ENCODE data around the gene MRGPRG. TPM values are rescaled to one million over a fixed set of nuclear protein-coding genes. Genes with fewer than 3 reads are reported as not detected.

MRGPRG gene
- total RNA-seq, 2 donors from 2014 or later = not detected

DNA sequence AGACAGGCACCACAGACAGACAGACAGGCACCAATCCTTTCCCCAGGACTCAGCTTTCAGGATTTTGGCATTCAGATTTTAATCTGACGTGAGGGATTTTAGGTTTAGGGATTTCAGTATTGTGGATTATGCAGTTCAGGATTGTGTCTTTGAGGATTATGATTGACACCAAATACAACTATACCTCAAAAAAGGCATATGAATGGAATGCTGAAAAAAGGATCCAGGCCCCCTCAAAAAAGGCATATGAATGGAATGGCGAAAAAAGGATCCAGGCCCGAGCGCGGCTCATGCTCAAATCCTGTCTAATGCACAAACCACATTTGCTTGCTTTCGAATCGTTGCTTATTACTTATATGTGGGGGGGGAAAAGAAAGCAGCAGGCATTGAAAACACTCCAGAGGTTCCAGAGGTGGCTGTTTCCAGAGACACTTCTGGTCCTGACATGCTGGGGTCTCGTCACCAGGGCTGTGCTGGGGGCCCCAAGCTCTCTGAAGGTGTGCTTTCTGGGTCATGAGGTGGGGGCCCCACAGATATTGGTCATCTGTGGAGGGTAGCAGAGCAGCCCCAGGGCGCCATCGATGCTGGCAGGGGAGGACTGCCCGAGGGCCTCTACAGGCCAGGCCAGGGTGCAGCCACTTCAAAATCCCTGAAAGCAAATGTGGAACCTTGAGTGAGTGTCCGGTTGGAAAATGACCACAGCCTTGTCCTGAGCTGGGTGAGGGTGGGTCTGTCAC lies 36.7 kb downstream of the MRGPRG start:
- H3K4me1 Mint-ChIP-seq = no peaks in the 10 kb centered on the region
- 95 to 96% methylated on average over 6 to 12 of the region's 12 CpGs for WGBS, 2 experiments (ENCODE audit: insufficient coverage in 1 of 2, insufficient read length in 1 of 2)
- H3K36me3 Mint-ChIP-seq (ENCODE audit: low read depth) = no peaks in the 10 kb centered on the region
- H3K4me1 ChIP-seq (ENCODE audit: control insufficient read depth, insufficient read depth, low read length) = no peaks in the 10 kb centered on the region
- no peak overlapping the region for H3K4me3 Mint-ChIP-seq
- no peak overlapping the region for H3K4me3 ChIP-seq (ENCODE audit: low read length)
- TF ChIP-seq, protein P1, sequence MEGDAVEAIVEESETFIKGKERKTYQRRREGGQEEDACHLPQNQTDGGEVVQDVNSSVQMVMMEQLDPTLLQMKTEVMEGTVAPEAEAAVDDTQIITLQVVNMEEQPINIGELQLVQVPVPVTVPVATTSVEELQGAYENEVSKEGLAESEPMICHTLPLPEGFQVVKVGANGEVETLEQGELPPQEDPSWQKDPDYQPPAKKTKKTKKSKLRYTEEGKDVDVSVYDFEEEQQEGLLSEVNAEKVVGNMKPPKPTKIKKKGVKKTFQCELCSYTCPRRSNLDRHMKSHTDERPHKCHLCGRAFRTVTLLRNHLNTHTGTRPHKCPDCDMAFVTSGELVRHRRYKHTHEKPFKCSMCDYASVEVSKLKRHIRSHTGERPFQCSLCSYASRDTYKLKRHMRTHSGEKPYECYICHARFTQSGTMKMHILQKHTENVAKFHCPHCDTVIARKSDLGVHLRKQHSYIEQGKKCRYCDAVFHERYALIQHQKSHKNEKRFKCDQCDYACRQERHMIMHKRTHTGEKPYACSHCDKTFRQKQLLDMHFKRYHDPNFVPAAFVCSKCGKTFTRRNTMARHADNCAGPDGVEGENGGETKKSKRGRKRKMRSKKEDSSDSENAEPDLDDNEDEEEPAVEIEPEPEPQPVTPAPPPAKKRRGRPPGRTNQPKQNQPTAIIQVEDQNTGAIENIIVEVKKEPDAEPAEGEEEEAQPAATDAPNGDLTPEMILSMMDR (conservative IDR thresholded peaks at IDR 0.05) = no peak
- peaks cover 10% of the 10 kb centered on the region for H3K9me3 Mint-ChIP-seq
- no peak overlapping the region for H3K9ac ChIP-seq (ENCODE audit: extremely low read depth, low read length, poor library complexity, severe bottlenecking)
- DNase-seq = no peak
- H3K27ac ChIP-seq (ENCODE audit: low read depth, low read length) = no peak overlapping the region
- H3K27ac Mint-ChIP-seq = no peak overlapping the region
- peaks cover 5% of the 10 kb centered on the region for H3K27me3 ChIP-seq (ENCODE audit: control insufficient read depth, insufficient read depth, low read length, poor library complexity, severe bottlenecking)
- peaks cover 47% of the 10 kb centered on the region for H3K27me3 Mint-ChIP-seq (ENCODE audit: insufficient read depth)
- peaks cover 5% of the 10 kb centered on the region for H3K9me3 ChIP-seq (ENCODE audit: control insufficient read depth, low read length)
- H3K36me3 ChIP-seq (ENCODE audit: control insufficient read depth, insufficient read depth, low read length) = no peaks in the 10 kb centered on the region

DNA sequence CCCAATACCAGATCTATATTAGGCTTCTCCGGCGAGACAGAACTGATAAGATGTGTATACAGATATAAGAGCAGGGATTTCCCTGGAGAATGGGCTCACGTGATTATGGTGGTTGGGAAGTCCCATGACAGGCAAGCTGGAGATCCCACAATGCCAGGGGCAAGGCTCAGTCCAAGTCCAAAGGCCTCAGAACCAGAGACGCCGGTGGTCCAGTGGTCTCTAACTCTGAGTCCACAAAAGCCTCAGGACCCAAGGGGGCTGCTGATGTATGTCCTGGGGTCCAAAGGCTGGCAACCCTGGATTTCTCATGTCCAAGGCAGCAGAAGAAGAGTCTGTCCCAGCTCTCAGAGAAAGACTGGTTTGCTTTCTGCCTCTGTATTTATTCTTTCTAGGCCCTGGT lies 37.7 kb downstream of the MRGPRG start:
- Histone ChIP-seq H3K27ac (ENCODE audit: low read depth, low read length) (no peak overlapping the region), H3K9ac (ENCODE audit: extremely low read depth, low read length, poor library complexity, severe bottlenecking) (no peak overlapping the region), H3K27me3 (ENCODE audit: control insufficient read depth, insufficient read depth, low read length, poor library complexity, severe bottlenecking) (peaks cover 5% of the 10 kb centered on the region), H3K4me3 (ENCODE audit: low read length) (no peak overlapping the region), H3K4me1 (ENCODE audit: control insufficient read depth, insufficient read depth, low read length) (no peaks in the 10 kb centered on the region), H3K36me3 (ENCODE audit: control insufficient read depth, insufficient read depth, low read length) (no peaks in the 10 kb centered on the region), H3K9me3 (ENCODE audit: control insufficient read depth, low read length) (peaks cover 15% of the 10 kb centered on the region)
- no peak overlapping the region for H3K27ac Mint-ChIP-seq
- no peak for DNase-seq
- TF ChIP-seq, protein P1 (conservative IDR thresholded peaks at IDR 0.05) = no peak
- H3K27me3 Mint-ChIP-seq (ENCODE audit: insufficient read depth) = peaks cover 48% of the 10 kb centered on the region
- H3K9me3 Mint-ChIP-seq = peaks cover 20% of the 10 kb centered on the region
- no peaks in the 10 kb centered on the region for H3K36me3 Mint-ChIP-seq (ENCODE audit: low read depth)
- no peak overlapping the region for H3K4me3 Mint-ChIP-seq
- no peaks in the 10 kb centered on the region for H3K4me1 Mint-ChIP-seq
- WGBS, 2 experiments (ENCODE audit: insufficient coverage in 1 of 2, insufficient read length in 1 of 2) = 94 to 100% methylated on average over 3 to 5 of the region's 5 CpGs

DNA sequence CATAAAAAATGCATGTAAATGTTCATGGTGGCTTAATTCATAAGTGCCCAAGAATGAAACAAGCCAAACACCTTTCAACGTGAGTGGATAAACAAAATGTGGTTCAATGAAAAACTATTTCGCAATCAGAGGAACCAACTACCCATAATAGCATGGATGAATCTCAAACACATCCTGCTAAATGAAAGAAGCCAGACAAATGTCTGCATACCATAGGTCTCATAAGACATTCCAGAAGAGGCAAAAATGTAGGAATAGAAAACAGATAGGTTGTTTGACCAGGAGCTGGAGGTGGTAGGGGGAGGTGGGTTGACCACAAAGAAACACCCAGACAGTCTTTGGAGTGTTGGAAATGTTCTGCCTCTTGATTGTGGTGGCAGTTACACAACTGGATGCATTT lies 40.3 kb downstream of the MRGPRG start:
- TF ChIP-seq, protein P1 (conservative IDR thresholded peaks at IDR 0.05) = no peak
- WGBS, 2 experiments (ENCODE audit: insufficient coverage in 1 of 2, insufficient read length in 1 of 2) = 94 to 95% methylated on average over 2 of the region's 2 CpGs
- Histone ChIP-seq H3K9me3 (ENCODE audit: control insufficient read depth, low read length) (peaks cover 16% of the 10 kb centered on the region), H3K9ac (ENCODE audit: extremely low read depth, low read length, poor library complexity, severe bottlenecking) (no peak overlapping the region), H3K27ac (ENCODE audit: low read depth, low read length) (no peak overlapping the region), H3K4me3 (ENCODE audit: low read length) (no peak overlapping the region), H3K27me3 (ENCODE audit: control insufficient read depth, insufficient read depth, low read length, poor library complexity, severe bottlenecking) (peaks cover 5% of the 10 kb centered on the region), H3K36me3 (ENCODE audit: control insufficient read depth, insufficient read depth, low read length) (no peaks in the 10 kb centered on the region), H3K4me1 (ENCODE audit: control insufficient read depth, insufficient read depth, low read length) (no peaks in the 10 kb centered on the region)
- DNase-seq = no peak
- Mint-ChIP-seq H3K9me3 (peaks cover 25% of the 10 kb centered on the region), H3K4me3 (no peak overlapping the region), H3K4me1 (no peaks in the 10 kb centered on the region), H3K27ac (no peak overlapping the region), H3K36me3 (ENCODE audit: low read depth) (no peaks in the 10 kb centered on the region), H3K27me3 (ENCODE audit: insufficient read depth) (peaks cover 44% of the 10 kb centered on the region)

Measured in endodermal cell (in vitro differentiated cells).